ENCODE data around the gene ANKRD29. TPM values are rescaled to one million over a fixed set of nuclear protein-coding genes. Genes with fewer than 3 reads are reported as not detected.

Gene ANKRD29
- total RNA-seq, 1 donor from 2014 or later = 9.2 TPM

DNA sequence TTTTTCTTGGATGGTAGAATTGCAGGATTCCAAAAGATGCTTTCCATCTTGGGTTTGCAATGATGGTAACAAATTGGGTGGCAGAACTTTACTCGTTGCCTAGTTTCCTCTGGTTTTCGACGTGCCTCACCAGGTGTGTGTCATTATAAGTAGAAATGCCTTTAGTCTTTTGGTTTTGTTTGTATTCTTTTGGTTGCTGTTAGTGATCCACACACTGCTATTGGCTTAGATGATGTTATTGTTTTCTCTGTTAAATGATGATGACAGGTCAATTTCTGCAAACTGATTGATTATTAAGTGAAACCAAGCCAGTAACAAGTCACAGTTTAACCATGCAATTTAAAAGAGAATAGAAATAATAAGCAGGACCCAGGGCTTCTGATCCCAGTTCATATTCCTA lies 20.4 kb upstream of the ANKRD29 start:
- H3K4me1 ChIP-seq = peaks cover 12% of the 10 kb centered on the region
- H3K27ac ChIP-seq (replicated peaks) = no peak overlapping the region
- intact Hi-C loops (cut with micrococcal nuclease) = no loop called here
- H3K27me3 ChIP-seq (ENCODE audit: low read depth) = peaks cover 9% of the 10 kb centered on the region
- H3K9me3 ChIP-seq (replicated peaks) = no peaks in the 10 kb centered on the region
- no peak for DNase-seq
- no peak overlapping the region for H3K4me3 ChIP-seq
- no peaks in the 10 kb centered on the region for H3K36me3 ChIP-seq
- TF ChIP-seq, protein P1, sequence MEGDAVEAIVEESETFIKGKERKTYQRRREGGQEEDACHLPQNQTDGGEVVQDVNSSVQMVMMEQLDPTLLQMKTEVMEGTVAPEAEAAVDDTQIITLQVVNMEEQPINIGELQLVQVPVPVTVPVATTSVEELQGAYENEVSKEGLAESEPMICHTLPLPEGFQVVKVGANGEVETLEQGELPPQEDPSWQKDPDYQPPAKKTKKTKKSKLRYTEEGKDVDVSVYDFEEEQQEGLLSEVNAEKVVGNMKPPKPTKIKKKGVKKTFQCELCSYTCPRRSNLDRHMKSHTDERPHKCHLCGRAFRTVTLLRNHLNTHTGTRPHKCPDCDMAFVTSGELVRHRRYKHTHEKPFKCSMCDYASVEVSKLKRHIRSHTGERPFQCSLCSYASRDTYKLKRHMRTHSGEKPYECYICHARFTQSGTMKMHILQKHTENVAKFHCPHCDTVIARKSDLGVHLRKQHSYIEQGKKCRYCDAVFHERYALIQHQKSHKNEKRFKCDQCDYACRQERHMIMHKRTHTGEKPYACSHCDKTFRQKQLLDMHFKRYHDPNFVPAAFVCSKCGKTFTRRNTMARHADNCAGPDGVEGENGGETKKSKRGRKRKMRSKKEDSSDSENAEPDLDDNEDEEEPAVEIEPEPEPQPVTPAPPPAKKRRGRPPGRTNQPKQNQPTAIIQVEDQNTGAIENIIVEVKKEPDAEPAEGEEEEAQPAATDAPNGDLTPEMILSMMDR (IDR thresholded peaks at IDR 0.05; ENCODE audit: borderline replicate concordance) = no peak

DNA sequence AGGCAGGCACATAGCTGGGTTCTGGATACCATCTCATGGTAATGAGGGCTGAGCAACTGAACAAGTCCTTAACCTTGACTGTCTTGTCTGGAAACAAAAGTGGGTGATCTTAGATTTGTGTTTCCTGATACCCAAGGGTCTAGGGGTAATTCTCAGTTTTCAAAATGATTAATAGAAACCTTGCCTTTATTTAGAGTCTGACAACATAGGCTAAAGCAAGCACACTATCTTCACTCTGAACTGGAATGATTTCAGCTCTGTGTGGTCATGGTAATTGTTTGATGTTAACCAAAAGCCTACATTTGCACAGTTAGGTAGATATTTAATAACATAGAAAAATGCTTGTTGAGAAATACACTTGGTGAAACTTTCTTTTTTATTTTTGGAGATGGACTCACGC lies 19.8 kb upstream of the ANKRD29 start:
- Histone ChIP-seq H3K4me1 (peaks cover 12% of the 10 kb centered on the region), H3K9me3 (replicated peaks) (no peaks in the 10 kb centered on the region), H3K27me3 (ENCODE audit: low read depth) (peaks cover 3% of the 10 kb centered on the region), H3K4me3 (no peak overlapping the region), H3K27ac (replicated peaks) (no peak overlapping the region), H3K36me3 (no peaks in the 10 kb centered on the region)
- intact Hi-C loops (cut with micrococcal nuclease) = no loop called here
- DNase-seq = no peak
- TF ChIP-seq, protein P1 (IDR thresholded peaks at IDR 0.05; ENCODE audit: borderline replicate concordance) = no peak

DNA sequence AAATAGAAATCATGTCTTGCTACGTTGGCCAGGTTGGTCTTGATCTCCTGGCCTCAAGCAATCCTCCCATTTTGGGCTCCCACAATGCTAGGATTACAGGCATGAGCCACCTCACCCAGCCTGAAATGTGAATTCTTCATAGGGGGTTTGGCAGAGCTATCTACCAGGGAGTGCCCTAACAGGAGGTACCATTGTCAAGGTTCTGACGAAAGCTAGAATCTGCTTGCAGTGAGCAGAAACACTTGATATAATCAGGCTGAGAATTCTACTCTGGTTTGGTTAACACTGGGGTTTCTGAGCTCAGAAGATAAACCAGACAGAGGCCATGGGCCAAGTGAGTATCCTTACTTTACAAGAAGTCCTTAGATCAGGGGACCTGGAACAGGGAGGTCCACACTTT lies 19.3 kb upstream of the ANKRD29 start:
- Histone ChIP-seq H3K36me3 (no peaks in the 10 kb centered on the region), H3K9me3 (replicated peaks) (no peaks in the 10 kb centered on the region), H3K27me3 (ENCODE audit: low read depth) (no peaks in the 10 kb centered on the region), H3K4me1 (peaks cover 12% of the 10 kb centered on the region), H3K4me3 (no peak overlapping the region), H3K27ac (replicated peaks) (no peak overlapping the region)
- TF ChIP-seq, protein P1 (IDR thresholded peaks at IDR 0.05; ENCODE audit: borderline replicate concordance) = no peak
- DNase-seq = no peak
- intact Hi-C loops (cut with micrococcal nuclease) = no loop called here

DNA sequence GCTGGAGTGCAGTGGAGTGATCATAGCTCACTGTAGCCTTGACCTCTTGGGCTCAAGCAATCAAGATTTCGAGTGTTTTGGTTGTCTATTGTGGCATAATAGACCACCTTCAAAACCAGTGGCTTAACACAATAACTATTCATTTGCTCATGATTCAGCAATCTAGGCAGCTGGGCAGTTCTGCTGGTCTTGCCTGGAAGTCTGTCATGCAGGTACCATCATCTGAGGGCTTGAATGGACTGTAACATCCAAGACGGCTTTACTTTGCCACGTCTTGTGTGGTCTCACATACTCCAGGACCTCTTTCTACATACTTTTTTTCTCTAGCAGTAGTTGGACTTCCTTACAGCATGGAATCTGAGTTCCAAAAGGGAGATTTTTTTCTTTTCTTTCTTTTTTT lies 13.2 kb upstream of the ANKRD29 start:
- Histone ChIP-seq H3K9me3 (replicated peaks) (peaks cover 6% of the 10 kb centered on the region), H3K27ac (replicated peaks) (peak overlapping the region; percentile 44), H3K27me3 (ENCODE audit: low read depth) (no peaks in the 10 kb centered on the region), H3K36me3 (no peaks in the 10 kb centered on the region), H3K4me1 (peaks cover 4% of the 10 kb centered on the region), H3K4me3 (no peak overlapping the region)
- no peak for DNase-seq
- intact Hi-C loops (cut with micrococcal nuclease) = no loop called here
- TF ChIP-seq, protein P1 (IDR thresholded peaks at IDR 0.05; ENCODE audit: borderline replicate concordance) = no peak

DNA sequence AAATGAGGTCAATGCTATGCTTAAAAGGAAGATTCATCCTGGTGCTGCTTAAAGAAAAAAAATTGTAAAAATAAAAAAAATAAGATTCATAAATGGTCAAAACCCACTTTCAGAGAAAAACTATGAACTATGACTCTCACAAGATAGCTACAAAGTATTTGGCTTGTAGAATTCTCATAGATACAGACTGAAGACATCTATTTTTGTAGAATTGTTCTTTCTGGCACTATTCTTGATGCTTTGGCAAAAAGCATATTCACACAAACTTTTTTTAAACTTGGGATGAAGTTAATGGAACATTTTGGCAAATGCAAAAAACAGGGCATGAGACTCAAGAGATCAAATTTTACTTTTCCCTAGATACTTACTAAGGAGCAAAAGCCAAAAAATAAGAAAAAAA lies 12.5 kb upstream of the ANKRD29 start:
- TF ChIP-seq, protein P1 (IDR thresholded peaks at IDR 0.05; ENCODE audit: borderline replicate concordance) = no peak
- Histone ChIP-seq H3K4me3 (no peak overlapping the region), H3K9me3 (replicated peaks) (peaks cover 6% of the 10 kb centered on the region), H3K27me3 (ENCODE audit: low read depth) (no peaks in the 10 kb centered on the region), H3K27ac (replicated peaks) (peak overlapping the region; percentile 48), H3K36me3 (no peaks in the 10 kb centered on the region), H3K4me1 (peaks cover 4% of the 10 kb centered on the region)
- intact Hi-C loops (cut with micrococcal nuclease) = no loop called here
- no peak for DNase-seq

DNA sequence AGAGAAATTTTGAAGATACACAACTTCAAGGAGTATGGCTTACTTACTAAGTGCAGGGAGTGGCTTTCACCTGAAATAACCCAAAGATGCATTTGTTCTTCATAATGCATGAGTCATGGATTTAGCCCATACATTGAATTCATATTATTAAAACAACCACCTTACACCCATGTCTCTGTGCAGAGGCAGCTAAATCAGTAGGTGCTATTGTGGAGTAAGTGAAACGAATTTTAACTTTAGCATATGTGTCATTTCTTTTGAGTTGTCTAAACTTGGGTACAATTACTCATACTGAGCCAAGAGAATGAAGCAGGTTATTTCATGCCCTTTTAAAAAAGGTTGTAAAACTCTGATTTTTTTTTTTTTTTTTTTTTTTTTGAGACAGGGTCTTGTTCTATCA lies 11.0 kb upstream of the ANKRD29 start:
- intact Hi-C loops (cut with micrococcal nuclease) = no loop called here
- peaks cover 6% of the 10 kb centered on the region for H3K9me3 ChIP-seq (replicated peaks)
- TF ChIP-seq, protein P1 (IDR thresholded peaks at IDR 0.05; ENCODE audit: borderline replicate concordance) = no peak

More for the DNA sequence above, 11.0 kb upstream of the ANKRD29 start:
- no peaks in the 10 kb centered on the region for H3K27me3 ChIP-seq (ENCODE audit: low read depth)
- DNase-seq = no peak
- no peak overlapping the region for H3K27ac ChIP-seq (replicated peaks)
- H3K4me3 ChIP-seq = no peak overlapping the region
- no peaks in the 10 kb centered on the region for H3K36me3 ChIP-seq
- peaks cover 18% of the 10 kb centered on the region for H3K4me1 ChIP-seq
